HepG2 (cell line): ENCODE data around the gene TRMT1. TPM values are rescaled to one million over a fixed set of nuclear protein-coding genes. Genes with fewer than 3 reads are reported as not detected.

Experiments
- DR1 ChIP-seq: sonication (generic); formaldehyde crosslinking; IDR thresholded peaks from 2 replicates; pipeline ENCODE4 v1.8.0; 2021; ENCODE audit warnings: mild to moderate bottlenecking, missing genetic modification reagents, inconsistent platforms
- FOXJ3 ChIP-seq: sonication (generic); formaldehyde crosslinking; IDR thresholded peaks from 2 replicates; pipeline ENCODE4 v1.4.0; 2020; ENCODE audit warnings: missing genetic modification reagents, mild to moderate bottlenecking, borderline replicate concordance
- HOXA5 ChIP-seq: sonication (generic); formaldehyde crosslinking; IDR thresholded peaks from 2 replicates; pipeline ENCODE4 v1.4.0; 2020; ENCODE audit warnings: missing genetic modification reagents
- KLF12 ChIP-seq: sonication (generic); formaldehyde crosslinking; IDR thresholded peaks from 2 replicates; pipeline ENCODE4 v1.4.0; 2020; ENCODE audit warnings: missing genetic modification reagents, borderline replicate concordance
- NCOA1 ChIP-seq: sonication (generic); formaldehyde crosslinking; IDR thresholded peaks from 2 replicates; pipeline ENCODE4 v1.9.0; 2021; ENCODE audit warnings: missing genetic modification reagents
- NCOR1 ChIP-seq: fragments of 200-600 bp; sonication (generic); IDR thresholded peaks from 2 replicates; pipeline ENCODE4 v1.7.0; 2017; ENCODE audit warnings: antibody characterized with exemption, low read length, borderline replicate concordance
- PAWR ChIP-seq: sonication (generic); formaldehyde crosslinking; IDR thresholded peaks from 2 replicates; pipeline ENCODE4 v1.4.0; 2020; ENCODE audit warnings: missing genetic modification reagents, mild to moderate bottlenecking, borderline replicate concordance
- RBFOX2 ChIP-seq: fragments of 200-400 bp; formaldehyde crosslinking; IDR thresholded peaks from 2 replicates; pipeline ENCODE4 v1.6.1; 2017; ENCODE audit warnings: low read depth, mild to moderate bottlenecking, low read length
- SMC3 ChIP-seq: IDR thresholded peaks from 2 replicates; pipeline ENCODE4 v1.6.1; 2011; ENCODE audit warnings: low read length, improper control_type of control experiment
- STAT5B ChIP-seq: sonication (generic); formaldehyde crosslinking; IDR thresholded peaks from 2 replicates; pipeline ENCODE4 v1.4.0; 2020; ENCODE audit warnings: missing genetic modification reagents
- TEAD3 ChIP-seq: optimal IDR thresholded peaks from 2 replicates; pipeline ENCODE3; 2016; ENCODE audit warnings: borderline replicate concordance
- TOE1 ChIP-seq: sonication (generic); formaldehyde crosslinking; IDR thresholded peaks from 2 replicates; pipeline ENCODE4 v1.4.0; 2020; ENCODE audit warnings: mild to moderate bottlenecking, missing genetic modification reagents
- U2AF1 ChIP-seq: fragments of 200-400 bp; formaldehyde crosslinking; optimal IDR thresholded peaks from 2 replicates; pipeline ENCODE3; 2017; ENCODE audit warnings: mild to moderate bottlenecking, low read depth, low read length
- ZFP37 ChIP-seq: sonication (generic); formaldehyde crosslinking; IDR thresholded peaks from 2 replicates; pipeline ENCODE4 v1.4.0; 2020; ENCODE audit warnings: missing genetic modification reagents, borderline replicate concordance
- ZFX ChIP-seq: sonication (generic); formaldehyde crosslinking; IDR thresholded peaks from 2 replicates; pipeline ENCODE4 v1.4.0; 2020; ENCODE audit warnings: mild to moderate bottlenecking, low read depth, missing genetic modification reagents, moderate library complexity
- ZMYM4 ChIP-seq: sonication (generic); formaldehyde crosslinking; IDR thresholded peaks from 2 replicates; pipeline ENCODE4 v1.8.1; 2023; ENCODE audit warnings: mild to moderate bottlenecking, missing genetic modification reagents
- ZNF207 ChIP-seq: fragments of 450-650 bp; IDR thresholded peaks from 2 replicates; pipeline ENCODE4 v1.6.1; 2016; ENCODE audit warnings: antibody characterized with exemption, borderline replicate concordance
- ZNF251 ChIP-seq: sonication (generic); formaldehyde crosslinking; IDR thresholded peaks from 2 replicates; pipeline ENCODE4 v1.9.0; 2021; ENCODE audit warnings: mild to moderate bottlenecking, missing genetic modification reagents
- ZNF263 ChIP-seq: sonication (generic); formaldehyde crosslinking; IDR thresholded peaks from 2 replicates; pipeline ENCODE4 v1.4.0; 2020; ENCODE audit warnings: missing genetic modification reagents
- ZNF333 ChIP-seq: sonication (generic); formaldehyde crosslinking; IDR thresholded peaks from 2 replicates; pipeline ENCODE4 v1.4.0; 2020; ENCODE audit warnings: mild to moderate bottlenecking, missing genetic modification reagents, borderline replicate concordance
- ZNF629 ChIP-seq: sonication (generic); formaldehyde crosslinking; conservative IDR thresholded peaks from 2 replicates; pipeline ENCODE4 v1.5.0; 2020; ENCODE audit warnings: missing genetic modification reagents
- ZNF720 ChIP-seq: sonication (generic); formaldehyde crosslinking; IDR thresholded peaks from 2 replicates; pipeline ENCODE4 v1.4.0; 2020; ENCODE audit warnings: missing genetic modification reagents
- ZNF746 ChIP-seq: sonication (generic); formaldehyde crosslinking; IDR thresholded peaks from 2 replicates; pipeline ENCODE4 v1.8.0; 2022; ENCODE audit warnings: mild to moderate bottlenecking, missing genetic modification reagents
- ZNF761 ChIP-seq: sonication (generic); formaldehyde crosslinking; conservative IDR thresholded peaks from 2 replicates; pipeline ENCODE4 v1.4.0; 2020; ENCODE audit warnings: mild to moderate bottlenecking, missing genetic modification reagents
- ZNF777 ChIP-seq: sonication (generic); formaldehyde crosslinking; IDR thresholded peaks from 2 replicates; pipeline ENCODE4 v1.4.0; 2020; ENCODE audit warnings: missing genetic modification reagents
- polyA plus RNA-seq, 8 experiments: library from polyadenylated mRNA; depleted of rRNA in 3 of 8; stranded (reverse) in 7 of 8; unstranded in 1 of 8; fragments of >200 nt; fragmentation: Illumina TruSeq in 4 of 8; extraction: Trizol in 4 of 8; gene quantifications; 2 replicates each; pipeline versions ENCODE4 v1.2.1 to v1.2.3, GENCODE V29; 2011 to 2016; ENCODE audit warnings: low read depth in 4 of 8, missing spikeins in 1 of 8, mixed read lengths in 1 of 8; ENCODE audit not compliant: insufficient read depth in 1 of 8
- total RNA-seq, 5 experiments: library from RNA; depleted of rRNA; stranded (reverse); fragments of >200 nt; fragmentation: Illumina TruSeq; extraction: Trizol; gene quantifications; 2 replicates each; pipeline ENCODE4 v1.2.3, GENCODE V29; 2016; ENCODE audit warnings: low read depth in 1 of 5
- TF ChIP-seq, protein P1 (sequence below): IDR thresholded peaks from 2 replicates; pipeline ENCODE4 v1.6.1; 2016; ENCODE audit warnings: low read depth, borderline replicate concordance
- TF ChIP-seq, protein P2 (sequence below): IDR thresholded peaks from 2 replicates; pipeline ENCODE4 v1.6.1; 2016
- TF ChIP-seq, protein P3 (sequence below): IDR thresholded peaks from 2 replicates; pipeline ENCODE4 v1.6.1; 2016
- TF ChIP-seq, protein P4 (sequence below): IDR thresholded peaks from 2 replicates; pipeline ENCODE4 v1.6.1; 2012; ENCODE audit warnings: low read depth, low read length, improper control_type of control experiment

TRMT1 gene
- total and polyA plus RNA-seq, 2 of the 13 experiments (the other 11 are each of a cell fraction or from before 2014, with no cell fraction given), result 35.5 to 44.1 TPM

DNA sequence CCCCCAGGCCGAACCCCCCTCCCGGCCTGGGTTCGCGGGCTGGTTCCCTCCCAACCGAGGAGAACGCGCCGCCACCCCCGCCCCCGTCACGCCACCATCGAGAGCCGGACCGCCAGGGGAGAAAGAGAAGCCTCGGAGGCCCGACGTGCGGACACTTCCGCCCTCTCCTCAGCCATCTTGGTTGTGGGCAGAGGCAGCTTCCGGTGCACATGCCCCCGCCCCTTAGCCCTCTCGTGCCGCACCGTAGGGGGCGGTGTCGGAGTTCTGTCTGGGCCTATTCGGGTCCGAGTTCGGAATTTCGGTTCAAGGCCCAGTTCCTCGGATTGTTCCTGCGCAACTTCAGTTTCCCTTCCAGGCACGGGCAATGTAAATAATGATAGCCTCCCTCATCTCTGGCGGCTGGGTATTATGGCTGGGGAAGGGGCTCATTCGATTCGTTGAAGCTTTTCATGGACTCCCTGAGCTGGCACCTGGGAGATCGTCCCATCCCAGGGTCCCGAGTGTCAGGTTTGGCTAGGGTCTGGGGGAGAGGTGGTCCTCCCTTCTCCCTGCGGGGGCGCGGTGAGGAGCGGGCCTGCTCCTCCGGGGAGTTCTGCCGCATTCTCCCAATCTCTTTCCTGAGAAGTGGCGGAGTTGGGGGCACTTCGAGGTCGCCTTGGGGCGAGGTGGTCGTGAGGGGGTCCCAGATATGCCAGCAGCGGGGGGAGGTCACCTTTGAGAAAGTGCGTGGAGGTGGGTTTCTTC lies 33.8 kb upstream of the TRMT1 start, which contains the start of the genes IER2 and STX10 (continued):
- 0 out of 2 replicates have a peak, but pooled peaks have one; percentile 7 for TF ChIP-seq ZNF629
- peak; percentile 93 for TF ChIP-seq ZFX (CRISPR knock-in tag)
- peak; percentile 50; the same call in 1 of the 2 replicates for TF ChIP-seq NCOR1
- TF ChIP-seq ZNF333 (CRISPR knock-in tag), result peak; percentile 54; the same call in 1 of the 2 replicates
- TF ChIP-seq ZNF761, result 0 out of 2 replicates have a peak, but pooled peaks have one; percentile 71
- TF ChIP-seq FOXJ3 (CRISPR knock-in tag), result peak; percentile 51
- TF ChIP-seq ZNF720, result no peak
- no peak for TF ChIP-seq TOE1
- TF ChIP-seq TEAD3 (CRISPR knock-in tag), result peak; percentile 95
- no peak for TF ChIP-seq ZFP37 (CRISPR knock-in tag)
- TF ChIP-seq RBFOX2, result peak; percentile 75
- no peak for TF ChIP-seq ZNF251 (CRISPR knock-in tag)
- TF ChIP-seq U2AF1, result peak; percentile 92
- TF ChIP-seq, protein P1, sequence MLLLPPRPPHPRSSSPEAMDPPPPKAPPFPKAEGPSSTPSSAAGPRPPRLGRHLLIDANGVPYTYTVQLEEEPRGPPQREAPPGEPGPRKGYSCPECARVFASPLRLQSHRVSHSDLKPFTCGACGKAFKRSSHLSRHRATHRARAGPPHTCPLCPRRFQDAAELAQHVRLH (CRISPR knock-in tag), result peak; percentile 95; the same call in 1 of the 2 replicates
- no peak for TF ChIP-seq PAWR (CRISPR knock-in tag)
- peak; percentile 39 for TF ChIP-seq SMC3
- TF ChIP-seq, protein P2, sequence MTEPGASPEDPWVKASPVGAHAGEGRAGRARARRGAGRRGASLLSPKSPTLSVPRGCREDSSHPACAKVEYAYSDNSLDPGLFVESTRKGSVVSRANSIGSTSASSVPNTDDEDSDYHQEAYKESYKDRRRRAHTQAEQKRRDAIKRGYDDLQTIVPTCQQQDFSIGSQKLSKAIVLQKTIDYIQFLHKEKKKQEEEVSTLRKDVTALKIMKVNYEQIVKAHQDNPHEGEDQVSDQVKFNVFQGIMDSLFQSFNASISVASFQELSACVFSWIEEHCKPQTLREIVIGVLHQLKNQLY (CRISPR knock-in tag), result peak; percentile 44; the same call in 1 of the 2 replicates
- no peak for TF ChIP-seq ZNF263 (CRISPR knock-in tag)
- TF ChIP-seq DR1 (CRISPR knock-in tag), result 0 out of 2 replicates have a peak, but pooled peaks have one; percentile 40
- TF ChIP-seq, protein P3, sequence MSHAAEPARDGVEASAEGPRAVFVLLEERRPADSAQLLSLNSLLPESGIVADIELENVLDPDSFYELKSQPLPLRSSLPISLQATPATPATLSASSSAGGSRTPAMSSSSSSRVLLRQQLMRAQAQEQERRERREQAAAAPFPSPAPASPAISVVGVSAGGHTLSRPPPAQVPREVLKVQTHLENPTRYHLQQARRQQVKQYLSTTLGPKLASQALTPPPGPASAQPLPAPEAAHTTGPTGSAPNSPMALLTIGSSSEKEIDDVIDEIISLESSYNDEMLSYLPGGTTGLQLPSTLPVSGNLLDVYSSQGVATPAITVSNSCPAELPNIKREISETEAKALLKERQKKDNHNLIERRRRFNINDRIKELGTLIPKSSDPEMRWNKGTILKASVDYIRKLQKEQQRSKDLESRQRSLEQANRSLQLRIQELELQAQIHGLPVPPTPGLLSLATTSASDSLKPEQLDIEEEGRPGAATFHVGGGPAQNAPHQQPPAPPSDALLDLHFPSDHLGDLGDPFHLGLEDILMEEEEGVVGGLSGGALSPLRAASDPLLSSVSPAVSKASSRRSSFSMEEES (CRISPR knock-in tag), result peak; percentile 83
- TF ChIP-seq ZNF207, result no peak
- TF ChIP-seq NCOA1 (CRISPR knock-in tag), result no peak
- peak; percentile 83; the same call in 1 of the 2 replicates for TF ChIP-seq ZNF746 (CRISPR knock-in tag)
- TF ChIP-seq ZNF777 (CRISPR knock-in tag), result peak; percentile 94
- peak; percentile 49; the same call in 1 of the 2 replicates for TF ChIP-seq KLF12 (CRISPR knock-in tag)
- peak; percentile 64 for TF ChIP-seq ZMYM4 (CRISPR knock-in tag)
- no peak for TF ChIP-seq STAT5B (CRISPR knock-in tag)
- TF ChIP-seq, protein P4, sequence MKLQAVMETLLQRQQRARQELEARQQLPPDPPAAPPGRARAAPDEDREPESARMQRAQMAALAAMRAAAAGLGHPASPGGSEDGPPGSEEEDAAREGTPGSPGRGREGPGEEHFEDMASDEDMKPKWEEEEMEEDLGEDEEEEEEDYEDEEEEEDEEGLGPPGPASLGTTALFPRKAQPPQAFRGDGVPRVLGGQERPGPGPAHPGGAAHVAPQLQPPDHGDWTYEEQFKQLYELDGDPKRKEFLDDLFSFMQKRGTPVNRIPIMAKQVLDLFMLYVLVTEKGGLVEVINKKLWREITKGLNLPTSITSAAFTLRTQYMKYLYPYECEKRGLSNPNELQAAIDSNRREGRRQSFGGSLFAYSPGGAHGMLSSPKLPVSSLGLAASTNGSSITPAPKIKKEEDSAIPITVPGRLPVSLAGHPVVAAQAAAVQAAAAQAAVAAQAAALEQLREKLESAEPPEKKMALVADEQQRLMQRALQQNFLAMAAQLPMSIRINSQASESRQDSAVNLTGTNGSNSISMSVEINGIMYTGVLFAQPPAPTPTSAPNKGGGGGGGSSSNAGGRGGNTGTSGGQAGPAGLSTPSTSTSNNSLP, result peak; percentile 57; the same call in 1 of the 2 replicates
- no peak for TF ChIP-seq HOXA5 (CRISPR knock-in tag)
